ENCODE measurements around the gene LRP1B.

DNA sequence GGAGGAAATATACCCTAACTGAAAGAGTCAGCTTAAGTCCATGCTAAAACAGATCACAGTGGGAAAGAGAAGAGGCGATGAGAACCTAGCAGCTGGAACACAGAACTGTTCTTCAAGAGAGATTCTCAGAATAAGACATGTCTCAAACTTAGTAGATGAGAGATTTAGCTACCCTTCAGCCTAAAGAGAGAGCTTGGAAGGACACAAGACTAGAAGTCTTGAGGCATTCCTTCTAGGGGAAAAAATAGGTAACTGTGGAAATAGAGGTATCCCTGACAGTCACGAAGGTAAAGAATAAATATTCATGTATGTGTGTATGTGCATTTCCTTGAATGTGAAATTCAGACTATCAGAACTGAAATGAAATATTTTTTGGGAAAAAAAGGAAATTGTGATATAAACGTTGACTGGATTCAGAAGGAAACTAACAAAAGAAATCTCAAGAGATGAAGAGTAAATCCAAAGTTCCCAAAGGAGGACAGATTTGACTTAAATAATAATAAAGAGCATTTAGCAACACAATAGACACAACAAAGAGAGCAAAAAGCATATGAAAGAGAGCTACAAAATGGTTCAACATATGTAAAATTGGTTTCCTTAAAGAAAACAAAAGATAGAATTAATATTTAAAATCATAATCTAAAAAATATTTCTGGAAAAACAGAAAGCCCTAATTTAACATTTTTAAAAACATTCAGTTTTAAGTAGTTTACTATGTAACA lies 258.7 kb downstream of the LRP1B start:
- TF ChIP-seq, protein P1, sequence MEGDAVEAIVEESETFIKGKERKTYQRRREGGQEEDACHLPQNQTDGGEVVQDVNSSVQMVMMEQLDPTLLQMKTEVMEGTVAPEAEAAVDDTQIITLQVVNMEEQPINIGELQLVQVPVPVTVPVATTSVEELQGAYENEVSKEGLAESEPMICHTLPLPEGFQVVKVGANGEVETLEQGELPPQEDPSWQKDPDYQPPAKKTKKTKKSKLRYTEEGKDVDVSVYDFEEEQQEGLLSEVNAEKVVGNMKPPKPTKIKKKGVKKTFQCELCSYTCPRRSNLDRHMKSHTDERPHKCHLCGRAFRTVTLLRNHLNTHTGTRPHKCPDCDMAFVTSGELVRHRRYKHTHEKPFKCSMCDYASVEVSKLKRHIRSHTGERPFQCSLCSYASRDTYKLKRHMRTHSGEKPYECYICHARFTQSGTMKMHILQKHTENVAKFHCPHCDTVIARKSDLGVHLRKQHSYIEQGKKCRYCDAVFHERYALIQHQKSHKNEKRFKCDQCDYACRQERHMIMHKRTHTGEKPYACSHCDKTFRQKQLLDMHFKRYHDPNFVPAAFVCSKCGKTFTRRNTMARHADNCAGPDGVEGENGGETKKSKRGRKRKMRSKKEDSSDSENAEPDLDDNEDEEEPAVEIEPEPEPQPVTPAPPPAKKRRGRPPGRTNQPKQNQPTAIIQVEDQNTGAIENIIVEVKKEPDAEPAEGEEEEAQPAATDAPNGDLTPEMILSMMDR (IDR thresholded peaks at IDR 0.05; ENCODE audit: borderline replicate concordance, extremely low read depth, low read length, poor library complexity, severe bottlenecking): no peak
- TF ChIP-seq EZH2 (IDR thresholded peaks at IDR 0.05; ENCODE audit: borderline replicate concordance, low read depth, low read length, severe bottlenecking): no peak

Data from DND-41 (cell line).